Stimulated activated CD4-positive, alpha-beta T cell treated with anti-CD3 and anti-CD28 coated beads, TNF-alpha, amount 100 ng/mL, for 4 hours (primary cell): ENCODE data around the gene IKZF4.
"Not testable (repeated sequence)": the region's sequence is repeated elsewhere in the genome, so short reads cannot be mapped to it uniquely, and the experiment has no call there.

Experiments
- DNase-seq, 3 experiments: peaks; one replicate each; pipeline ENCODE4 v3.0.0-alpha.2; 2020; ENCODE audit warnings: low read depth in 3 of 3

The IKZF4 gene

DNA sequence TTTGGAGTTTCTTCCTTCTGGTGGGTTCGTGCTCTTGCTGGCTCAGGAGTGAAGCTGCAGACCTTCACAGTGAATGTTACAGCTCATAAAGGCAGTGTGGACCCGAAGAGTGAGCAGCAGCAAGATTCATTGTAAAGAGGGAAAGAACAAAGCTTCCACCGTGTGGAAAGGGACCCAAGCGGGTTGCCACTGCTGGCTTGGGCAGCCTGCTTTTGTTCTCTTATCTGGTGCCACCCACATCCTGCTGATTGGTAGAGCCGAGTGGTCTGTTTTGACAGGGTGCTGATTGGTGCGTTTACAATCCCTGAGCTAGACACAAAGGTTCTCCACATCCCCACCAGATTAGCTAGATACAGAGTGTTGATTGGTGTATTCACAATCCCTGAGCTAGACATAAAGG is 21.3 kb upstream of the IKZF4 start:
- DNase-seq, result not testable (repeated sequence)

GRCh38 chr12:55999999-56000540 is 20.8 kb upstream of the IKZF4 start:
- DNase-seq, result not testable (repeated sequence)

DNA sequence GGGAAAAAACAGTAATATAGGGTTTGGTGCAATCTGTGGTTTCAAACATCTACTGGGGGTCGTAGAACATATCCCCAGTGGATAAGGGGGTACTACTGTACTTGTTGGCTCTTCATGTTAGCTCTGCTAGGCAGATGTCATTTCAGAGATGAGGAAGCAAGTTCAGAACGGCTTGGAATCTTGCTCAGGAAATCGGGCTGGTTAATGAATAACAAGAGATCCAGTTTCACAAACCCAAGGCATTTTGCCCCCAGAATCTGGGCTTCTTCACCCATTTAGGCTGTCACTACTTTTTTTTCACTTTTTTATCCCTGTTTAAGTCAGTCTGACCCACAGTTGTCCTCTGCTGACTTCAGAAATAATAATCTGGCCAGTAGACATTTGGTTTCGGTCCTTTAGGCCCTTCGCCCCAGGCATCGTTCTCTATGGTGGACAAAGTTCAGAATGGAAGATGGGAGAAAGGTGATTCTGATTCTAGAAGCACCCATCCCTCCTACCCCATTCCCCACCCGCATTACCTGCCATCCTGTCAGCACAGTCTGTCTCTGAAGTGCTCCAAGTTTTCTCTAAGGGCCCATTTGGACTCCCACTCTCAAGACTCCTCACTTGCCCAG is 19.2 kb upstream of the IKZF4 start:
- no peak for DNase-seq

DNA sequence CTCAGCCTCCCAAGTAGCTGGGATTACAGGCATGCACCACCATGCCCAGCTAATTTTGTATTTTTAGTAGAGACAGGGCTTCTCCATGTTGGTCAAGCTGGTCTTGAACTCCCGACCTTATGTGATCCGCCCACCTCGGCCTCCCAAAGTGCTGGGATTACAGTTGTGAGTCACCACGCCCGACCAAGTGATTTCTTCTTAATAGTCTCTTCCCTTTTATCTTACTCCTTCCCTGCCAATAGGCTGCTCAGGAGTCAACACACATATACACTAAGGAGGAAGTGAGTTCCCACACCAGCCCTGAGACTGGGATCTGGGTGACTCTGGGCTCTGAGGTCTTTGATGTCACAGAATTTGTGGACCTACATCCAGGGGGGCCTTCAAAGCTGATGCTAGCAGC is 17.5 kb upstream of the IKZF4 start:
- not testable (repeated sequence) for DNase-seq

DNA sequence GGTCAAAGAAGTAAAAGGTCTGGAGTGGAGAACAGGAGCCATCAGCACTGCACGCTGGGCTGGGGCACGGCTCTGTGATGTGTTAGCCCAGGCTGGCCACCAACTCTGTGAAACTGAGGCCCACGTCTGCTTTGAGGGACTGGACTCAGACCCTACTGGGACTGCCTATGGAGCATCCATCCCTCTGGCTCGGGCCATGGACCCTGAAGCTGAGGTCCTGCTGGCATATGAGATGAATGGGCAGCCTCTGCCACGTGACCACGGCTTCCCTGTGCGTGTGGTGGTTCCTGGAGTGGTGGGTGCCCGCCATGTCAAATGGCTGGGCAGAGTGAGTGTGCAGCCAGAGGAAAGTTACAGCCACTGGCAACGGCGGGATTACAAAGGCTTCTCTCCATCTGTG is 16.6 kb upstream of the IKZF4 start:
- DNase-seq, result no peak

- peak; percentile 57 to 65 (median 61) for DNase-seq
Measured at GRCh38 chr12:56007564-56008559, 13.0 kb upstream of the IKZF4 start.

DNA sequence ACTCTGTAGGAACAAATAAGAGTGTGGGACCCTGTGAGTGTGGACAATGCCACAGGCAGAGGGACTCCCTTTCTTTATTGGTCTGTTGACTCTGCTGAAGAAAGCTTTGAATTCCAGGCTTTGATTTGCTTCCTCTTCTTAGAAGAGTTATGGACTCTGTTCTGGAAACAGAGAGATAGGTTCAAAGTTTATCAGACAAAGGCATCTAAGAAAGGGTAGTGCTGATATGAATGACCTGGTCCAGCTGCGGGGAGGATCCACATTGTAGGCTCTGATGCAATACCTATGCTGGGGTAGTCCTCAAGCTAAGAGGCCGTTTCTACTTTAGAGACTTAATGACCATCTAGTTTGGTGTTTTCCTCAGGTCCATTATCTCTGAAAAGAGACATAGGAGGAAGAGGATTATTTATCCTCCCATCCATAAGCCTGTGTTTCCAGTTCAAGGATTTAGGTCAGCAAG is 10.7 kb upstream of the IKZF4 start:
- DNase-seq, result no peak

- no peak for DNase-seq
Measured at GRCh38 chr12:56011509-56012090, 9.2 kb upstream of the IKZF4 start.

DNA sequence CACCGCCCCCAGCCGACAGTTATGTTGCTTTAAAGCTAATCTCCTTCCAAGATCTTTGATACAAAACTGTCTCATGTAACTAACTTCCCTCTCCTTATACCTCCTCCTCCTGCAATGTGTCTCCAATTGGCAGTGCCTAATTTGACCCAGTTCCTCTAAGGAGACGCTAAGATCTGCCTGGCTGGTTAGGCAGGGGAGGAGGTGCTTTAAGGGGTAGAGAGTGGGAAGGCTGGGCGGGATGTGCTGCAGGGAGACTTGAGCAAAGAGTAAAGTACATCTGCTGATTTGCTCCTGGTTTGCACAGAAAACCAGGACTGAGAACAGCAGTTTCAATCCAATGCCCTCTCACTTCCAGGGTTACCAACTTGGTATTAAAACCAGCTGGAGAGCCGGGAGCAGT is 7.4 kb upstream of the IKZF4 start:
- DNase-seq, result no peak

- no peak for DNase-seq
Measured at GRCh38 chr12:56014205-56014604, 6.6 kb upstream of the IKZF4 start.

DNA sequence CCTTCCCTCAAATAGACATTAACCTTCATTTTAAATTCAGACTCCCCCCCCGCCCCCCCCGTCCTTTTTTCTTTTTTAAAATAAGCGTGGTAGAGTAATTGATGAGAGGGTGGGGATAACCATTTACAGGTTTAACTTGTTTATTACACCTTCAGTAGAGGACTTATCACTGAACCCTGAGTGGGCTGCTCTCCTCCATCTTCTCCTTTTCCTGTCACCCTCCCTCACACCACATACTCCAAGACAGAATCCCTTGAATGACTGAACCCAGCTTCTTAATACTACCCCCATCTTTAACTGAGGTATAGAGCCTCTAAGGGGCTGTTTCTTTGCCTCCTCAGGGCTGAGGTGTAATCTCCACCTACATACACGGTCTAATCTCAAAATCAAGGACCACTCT is 3.7 kb upstream of the IKZF4 start:
- no peak for DNase-seq

DNA sequence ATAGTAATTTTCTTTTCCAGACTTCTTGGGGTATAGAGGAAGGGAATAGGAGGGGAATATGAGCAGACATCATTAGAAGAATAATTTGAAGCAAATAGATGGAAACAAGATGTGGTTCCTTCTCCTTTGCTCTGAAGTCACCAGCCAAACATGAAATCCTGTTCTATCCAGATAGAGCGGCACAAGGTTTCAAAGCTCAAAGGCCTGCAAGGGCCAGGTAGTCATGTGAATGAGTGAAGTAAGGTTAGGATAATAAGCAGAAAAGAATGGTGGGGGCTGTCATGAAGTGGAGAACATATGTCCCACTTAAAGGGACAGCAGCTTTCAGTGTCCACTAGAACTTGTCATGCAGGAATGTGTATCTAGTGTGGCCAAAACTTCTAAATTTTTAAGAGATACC is 2.5 kb upstream of the IKZF4 start:
- DNase-seq, result no peak

DNA sequence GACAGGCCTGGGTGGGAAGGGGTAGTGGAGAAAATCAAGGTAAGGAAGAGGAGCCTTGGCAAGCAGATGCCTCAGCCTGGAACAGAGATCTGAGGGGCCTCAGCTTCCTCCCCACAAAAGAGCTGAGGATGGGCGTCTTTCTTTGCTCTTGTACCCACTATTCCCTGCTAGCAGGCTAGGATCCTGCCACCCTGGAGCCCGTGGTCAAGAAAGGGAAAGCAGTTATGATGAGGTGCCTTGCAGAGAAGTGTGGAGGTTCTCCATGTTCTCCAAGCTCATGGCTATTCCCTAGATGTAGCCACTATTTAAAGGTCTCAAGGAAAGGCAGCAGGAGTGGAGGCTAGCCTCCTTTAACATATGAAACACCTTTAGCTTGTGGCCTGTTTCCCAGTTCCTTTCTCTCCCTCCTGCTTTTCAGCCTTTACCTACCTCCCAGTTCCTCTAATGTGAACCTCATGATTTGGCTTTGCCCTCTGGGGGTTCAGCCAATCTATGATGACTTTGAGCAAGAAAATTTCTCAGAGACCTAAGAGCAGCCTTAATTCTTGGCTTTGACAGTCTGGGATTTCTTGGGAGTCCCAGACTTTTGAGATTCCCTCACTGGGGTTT is 1.1 kb downstream of the IKZF4 start:
- DNase-seq, result no peak

DNA sequence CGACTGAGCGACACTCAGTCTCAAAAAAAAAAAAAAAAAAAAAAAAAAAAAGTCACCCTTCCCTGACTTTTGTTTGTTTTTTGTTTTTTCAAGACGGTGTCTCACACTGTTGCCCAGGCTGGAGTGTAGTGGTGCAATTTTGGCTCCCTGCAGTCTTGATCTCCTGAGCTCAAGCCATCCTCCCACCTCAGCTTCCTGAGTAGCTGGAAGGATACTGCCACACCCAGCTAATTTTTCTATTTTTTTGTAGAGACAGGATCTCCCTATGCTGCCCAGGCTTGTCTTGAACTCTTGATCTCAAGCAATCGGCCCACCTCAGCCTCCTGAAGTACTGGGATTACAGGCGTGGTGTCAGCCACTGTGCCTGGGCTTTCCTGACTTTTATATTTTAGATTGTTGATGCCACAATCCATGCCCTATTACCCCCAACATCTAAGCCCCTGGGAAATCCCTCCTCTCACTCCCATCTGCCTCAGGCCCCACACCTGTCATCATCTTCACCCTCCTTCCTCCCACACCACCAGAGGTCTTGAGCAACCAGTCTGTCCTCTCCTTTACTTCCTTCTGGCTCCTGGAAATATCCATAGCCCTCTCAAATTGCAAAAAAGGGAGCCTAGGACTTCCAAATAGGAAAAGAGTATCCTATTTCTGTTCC is 7.8 kb downstream of the IKZF4 start:
- no peak for DNase-seq

DNA sequence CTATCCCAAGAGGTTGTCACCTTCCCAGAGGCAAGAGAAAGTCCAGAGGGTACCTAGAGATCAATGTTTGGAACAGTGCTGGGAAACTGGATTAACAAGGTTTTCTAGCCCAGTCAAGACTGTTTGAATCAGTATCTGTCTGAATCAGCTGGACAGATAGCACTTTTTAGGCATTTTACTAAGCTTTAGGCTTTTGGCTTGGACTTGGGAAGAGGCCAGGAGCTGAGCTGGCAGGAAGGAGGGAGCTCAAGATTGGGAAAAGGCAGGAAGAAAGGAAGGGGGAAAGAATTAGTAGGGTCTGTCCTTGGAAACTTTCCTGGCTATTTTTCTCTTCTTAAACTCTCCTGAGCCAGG is 8.3 kb downstream of the IKZF4 start:
- no peak for DNase-seq

DNA sequence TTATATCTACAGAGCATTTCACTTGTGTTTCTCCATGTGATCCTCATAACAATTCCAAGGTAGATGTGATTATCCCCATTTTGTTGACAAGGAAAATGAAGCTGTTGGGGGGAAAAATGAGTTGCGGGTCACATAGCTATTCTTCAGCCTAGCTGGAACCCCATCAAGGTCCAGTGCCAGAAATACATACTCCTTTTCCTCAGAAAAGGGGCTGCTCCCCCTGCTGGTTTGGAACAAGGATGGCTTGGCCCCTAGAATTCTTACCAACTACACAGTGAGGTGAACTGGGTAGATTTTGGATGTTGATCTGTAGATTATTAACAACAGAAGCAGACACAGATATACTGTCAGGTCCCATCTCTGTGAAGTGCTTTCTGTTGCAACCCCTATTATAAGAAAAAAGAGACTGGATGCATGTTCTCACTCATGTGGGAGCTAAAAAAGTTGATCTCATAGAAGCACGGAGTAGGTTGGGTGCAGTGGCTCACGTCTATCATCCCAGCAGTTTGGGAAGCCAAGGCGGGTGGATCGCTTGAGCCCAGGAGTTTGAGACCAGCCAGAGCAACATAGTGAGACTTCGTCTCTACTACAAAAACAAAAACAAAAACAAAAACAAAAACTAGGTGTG is 8.9 kb downstream of the IKZF4 start:
- DNase-seq, result peak in 1 of 3 experiments; percentile 28

GRCh38 chr12:56031987-56032386 is 11.1 kb downstream of the IKZF4 start:
- DNase-seq, result no peak

DNA sequence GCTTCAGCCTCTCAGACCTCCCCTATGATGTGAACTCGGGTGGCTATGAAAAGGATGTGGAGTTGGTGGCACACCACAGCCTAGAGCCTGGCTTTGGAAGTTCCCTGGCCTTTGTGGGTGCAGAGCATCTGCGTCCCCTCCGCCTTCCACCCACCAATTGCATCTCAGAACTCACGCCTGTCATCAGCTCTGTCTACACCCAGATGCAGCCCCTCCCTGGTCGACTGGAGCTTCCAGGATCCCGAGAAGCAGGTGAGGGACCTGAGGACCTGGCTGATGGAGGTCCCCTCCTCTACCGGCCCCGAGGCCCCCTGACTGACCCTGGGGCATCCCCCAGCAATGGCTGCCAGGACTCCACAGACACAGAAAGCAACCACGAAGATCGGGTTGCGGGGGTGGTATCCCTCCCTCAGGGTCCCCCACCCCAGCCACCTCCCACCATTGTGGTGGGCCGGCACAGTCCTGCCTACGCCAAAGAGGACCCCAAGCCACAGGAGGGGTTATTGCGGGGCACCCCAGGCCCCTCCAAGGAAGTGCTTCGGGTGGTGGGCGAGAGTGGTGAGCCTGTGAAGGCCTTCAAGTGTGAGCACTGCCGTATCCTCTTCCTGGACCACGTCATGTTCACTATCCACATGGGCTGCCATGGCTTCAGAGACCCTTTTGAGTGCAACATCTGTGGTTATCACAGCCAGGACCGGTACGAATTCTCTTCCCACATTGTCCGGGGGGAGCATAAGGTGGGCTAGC is 13.9 kb downstream of the IKZF4 start:
- no peak for DNase-seq

GRCh38 chr12:56037161-56037560 is 16.3 kb downstream of the IKZF4 start:
- no peak for DNase-seq

DNA sequence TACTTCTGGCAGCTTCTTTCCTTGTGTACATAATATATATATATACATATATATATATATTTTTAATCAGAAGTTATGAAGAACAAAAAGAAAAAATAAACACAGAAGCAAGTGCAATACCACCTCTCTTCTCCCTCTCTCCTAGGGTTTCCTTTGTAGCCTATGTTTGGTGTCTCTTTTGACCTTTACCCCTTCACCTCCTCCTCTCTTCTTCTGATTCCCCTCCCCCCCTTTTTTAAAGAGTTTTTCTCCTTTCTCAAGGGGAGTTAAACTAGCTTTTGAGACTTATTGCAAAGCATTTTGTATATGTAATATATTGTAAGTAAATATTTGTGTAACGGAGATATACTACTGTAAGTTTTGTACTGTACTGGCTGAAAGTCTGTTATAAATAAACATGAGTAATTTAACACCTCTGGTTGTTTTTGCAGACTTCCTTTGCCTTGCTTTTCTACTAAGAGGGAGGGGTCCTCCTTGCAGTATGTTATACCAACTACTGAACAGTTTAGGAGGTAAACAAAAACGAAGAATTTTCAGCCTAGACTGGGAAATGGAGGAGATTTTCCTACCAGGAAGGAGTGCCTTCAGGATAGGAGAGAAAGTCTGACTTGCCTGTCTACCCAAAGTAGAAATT is 17.3 kb downstream of the IKZF4 start:
- no peak for DNase-seq
